ES-I3 (cell line): Measurements from ENCODE around the gene CARS2.
"Not testable (repeated sequence)": the region's sequence is repeated elsewhere in the genome, so short reads cannot be mapped to it uniquely, and the experiment has no call there.

ENCODE experiments used
- H3K36me3 ChIP-seq: 2 replicates; pipeline ENCODE4 v1.6.1; 2013; ENCODE audit warnings: mild to moderate bottlenecking, low read length, control low read depth, moderate library complexity; ENCODE audit not compliant: insufficient read depth
- H3K4me1 ChIP-seq: 2 replicates; pipeline ENCODE4 v1.6.1; 2013; ENCODE audit warnings: mild to moderate bottlenecking, control low read depth, low read length; ENCODE audit not compliant: insufficient read depth
- H3K9ac ChIP-seq: 2 replicates; pipeline ENCODE4 v1.6.1; 2013; ENCODE audit warnings: low read depth, mild to moderate bottlenecking, low read length, moderate library complexity
- H3K9me3 ChIP-seq: 2 replicates; pipeline ENCODE4 v1.6.1; 2013; ENCODE audit warnings: mild to moderate bottlenecking, low read length, moderate library complexity; ENCODE audit not compliant: control insufficient read depth, insufficient read depth

The CARS2 gene

GRCh38 chr13:110661256-110661655 lies 44.7 kb downstream of the CARS2 start:
- Histone ChIP-seq H3K9ac (no peak overlapping the region), H3K36me3 (peaks cover 17% of the 10 kb centered on the region), H3K9me3 (peaks cover 9% of the 10 kb centered on the region), H3K4me1 (no peaks in the 10 kb centered on the region)

GRCh38 chr13:110658218-110658911 lies 47.6 kb downstream of the CARS2 start:
- H3K4me1 ChIP-seq, H3K9ac ChIP-seq, H3K9me3 ChIP-seq: not testable (repeated sequence)
- H3K36me3 ChIP-seq = peaks cover 14% of the 10 kb centered on the region

- peaks cover 8% of the 10 kb centered on the region for H3K36me3 ChIP-seq
- no peak overlapping the region for H3K9ac ChIP-seq
- H3K4me1 ChIP-seq = 0 out of 2 replicates have a peak, but pooled peaks cover 4% of the 10 kb centered on the region
- peaks cover 9% of the 10 kb centered on the region for H3K9me3 ChIP-seq
These were observed 48.7 kb downstream of the CARS2 start for GRCh38 chr13:110657196-110657595.

- H3K4me1 ChIP-seq = 0 out of 2 replicates have a peak, but pooled peaks cover 4% of the 10 kb centered on the region
- no peak overlapping the region for H3K9ac ChIP-seq
- H3K9me3 ChIP-seq = no peaks in the 10 kb centered on the region
- H3K36me3 ChIP-seq = no peaks in the 10 kb centered on the region; the same call in 1 of the 2 replicates
These were observed 52.1 kb downstream of the CARS2 start for GRCh38 chr13:110653851-110654250.

- no peak overlapping the region for H3K9ac ChIP-seq
- no peaks in the 10 kb centered on the region; the same call in 1 of the 2 replicates for H3K36me3 ChIP-seq
- 0 out of 2 replicates have a peak, but pooled peaks cover 4% of the 10 kb centered on the region for H3K4me1 ChIP-seq
- no peaks in the 10 kb centered on the region for H3K9me3 ChIP-seq
These were observed 52.6 kb downstream of the CARS2 start for GRCh38 chr13:110653271-110653670.

GRCh38 chr13:110652764-110653163 lies 53.2 kb downstream of the CARS2 start:
- Histone ChIP-seq H3K9me3 (no peaks in the 10 kb centered on the region), H3K9ac (no peak overlapping the region), H3K36me3 (no peaks in the 10 kb centered on the region; the same call in 1 of the 2 replicates), H3K4me1 (0 out of 2 replicates have a peak, but pooled peaks cover 4% of the 10 kb centered on the region)

- no peaks in the 10 kb centered on the region; the same call in 1 of the 2 replicates for H3K36me3 ChIP-seq
- no peak overlapping the region for H3K9ac ChIP-seq
- H3K4me1 ChIP-seq = 0 out of 2 replicates have a peak, but pooled peaks cover 4% of the 10 kb centered on the region
- no peaks in the 10 kb centered on the region for H3K9me3 ChIP-seq
These were observed 53.6 kb downstream of the CARS2 start for GRCh38 chr13:110652231-110652730.

- Histone ChIP-seq H3K9me3 (no peaks in the 10 kb centered on the region), H3K36me3 (no peaks in the 10 kb centered on the region; the same call in 1 of the 2 replicates), H3K9ac (no peak overlapping the region), H3K4me1 (0 out of 2 replicates have a peak, but pooled peaks cover 4% of the 10 kb centered on the region)
These were observed 54.1 kb downstream of the CARS2 start for GRCh38 chr13:110651726-110652230.

GRCh38 chr13:110651271-110651670 lies 54.6 kb downstream of the CARS2 start:
- Histone ChIP-seq H3K9ac (no peak overlapping the region), H3K4me1 (0 out of 2 replicates have a peak, but pooled peaks cover 4% of the 10 kb centered on the region), H3K9me3 (no peaks in the 10 kb centered on the region), H3K36me3 (no peaks in the 10 kb centered on the region; the same call in 1 of the 2 replicates)

GRCh38 chr13:110650436-110650835 lies 55.5 kb downstream of the CARS2 start:
- no peak overlapping the region for H3K9ac ChIP-seq
- no peaks in the 10 kb centered on the region for H3K36me3 ChIP-seq
- peaks cover 5% of the 10 kb centered on the region; the same call in 1 of the 2 replicates for H3K4me1 ChIP-seq
- H3K9me3 ChIP-seq = no peaks in the 10 kb centered on the region

- H3K9me3 ChIP-seq = no peaks in the 10 kb centered on the region
- peaks cover 8% of the 10 kb centered on the region; the same call in 1 of the 2 replicates for H3K4me1 ChIP-seq
- no peak overlapping the region for H3K9ac ChIP-seq
- no peaks in the 10 kb centered on the region for H3K36me3 ChIP-seq
These were observed 56.4 kb downstream of the CARS2 start for GRCh38 chr13:110649551-110649950.

GRCh38 chr13:110648848-110649421 lies 57.0 kb downstream of the CARS2 start:
- Histone ChIP-seq H3K9me3 (no peaks in the 10 kb centered on the region), H3K4me1 (peaks cover 8% of the 10 kb centered on the region; the same call in 1 of the 2 replicates), H3K36me3 (no peaks in the 10 kb centered on the region), H3K9ac (no peak overlapping the region)

GRCh38 chr13:110648146-110648819 lies 57.6 kb downstream of the CARS2 start:
- H3K9ac ChIP-seq = no peak overlapping the region
- H3K9me3 ChIP-seq = no peaks in the 10 kb centered on the region
- peaks cover 5% of the 10 kb centered on the region; the same call in 1 of the 2 replicates for H3K4me1 ChIP-seq
- peaks cover 2% of the 10 kb centered on the region; the same call in 1 of the 2 replicates for H3K36me3 ChIP-seq

- Histone ChIP-seq H3K4me1 (peaks cover 4% of the 10 kb centered on the region; the same call in 1 of the 2 replicates), H3K9ac (no peak overlapping the region), H3K9me3 (no peaks in the 10 kb centered on the region), H3K36me3 (peaks cover 3% of the 10 kb centered on the region; the same call in 1 of the 2 replicates)
These were observed 58.6 kb downstream of the CARS2 start for GRCh38 chr13:110647365-110647737.
